GOT3 (cell line): ENCODE data around the gene CHST11.
A peak's percentile ranks its signal among the peaks of the same experiment; 100 is the strongest.

ENCODE experiments used
- DNase-seq: peaks from one replicate; lab custom pipeline; 2025; ENCODE audit warnings: mixed read lengths; lab: John Stamatoyannopoulos, UW

The CHST11 gene

DNA sequence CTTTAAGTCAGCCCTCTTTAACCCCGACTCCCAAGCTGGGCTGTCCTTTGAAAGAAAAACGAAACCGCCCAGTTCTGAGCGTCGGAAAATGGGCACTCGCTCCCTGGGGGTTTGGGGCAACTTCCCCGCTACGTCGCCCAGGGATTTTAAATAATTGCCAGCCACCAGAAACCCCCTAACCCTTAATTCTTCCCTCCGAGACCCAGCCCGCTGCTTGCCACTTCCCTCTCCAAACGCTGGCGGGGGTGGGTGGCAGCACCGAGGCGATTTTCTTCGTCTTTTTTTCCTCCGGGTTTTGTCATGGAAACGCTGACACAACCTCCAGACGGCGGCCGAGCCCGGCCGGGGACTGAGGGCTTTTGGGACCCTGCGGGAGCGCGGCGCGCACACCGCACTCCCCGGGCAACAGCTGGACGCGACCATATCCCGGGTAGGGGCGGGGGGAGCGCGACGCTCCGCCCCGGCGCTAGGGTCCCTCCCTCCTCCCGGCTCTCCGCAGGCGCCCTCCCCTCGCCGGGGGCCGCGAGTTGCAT is at the start of gene CHST11:
Gene CHST11, plus strand, starts transcription at position 532 of the 533 bp plus-strand sequence.
- peak; percentile 31 for DNase-seq

- no peak for DNase-seq
These were observed 49.3 kb upstream of the CHST11 start for GRCh38 chr12:104407438-104407837.

DNA sequence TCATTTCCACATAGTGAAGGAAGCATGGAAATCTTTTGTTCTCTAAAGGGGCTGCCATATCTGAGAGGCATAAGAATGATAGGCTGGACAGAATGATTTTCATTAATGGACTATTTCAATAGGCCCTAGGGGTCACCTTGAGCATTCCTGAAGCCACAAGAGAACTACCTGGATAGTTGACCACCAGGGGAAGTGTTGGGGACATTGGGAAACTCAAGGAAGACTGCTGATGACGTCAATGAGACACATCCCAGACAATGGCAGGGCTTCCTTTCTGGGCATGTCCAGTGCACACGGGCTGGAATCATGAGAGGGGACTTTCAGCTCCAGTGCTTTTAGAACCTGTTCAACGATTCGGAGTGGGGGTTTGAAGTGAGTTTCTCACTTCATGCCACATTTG is 48.8 kb upstream of the CHST11 start:
- DNase-seq, result no peak

DNA sequence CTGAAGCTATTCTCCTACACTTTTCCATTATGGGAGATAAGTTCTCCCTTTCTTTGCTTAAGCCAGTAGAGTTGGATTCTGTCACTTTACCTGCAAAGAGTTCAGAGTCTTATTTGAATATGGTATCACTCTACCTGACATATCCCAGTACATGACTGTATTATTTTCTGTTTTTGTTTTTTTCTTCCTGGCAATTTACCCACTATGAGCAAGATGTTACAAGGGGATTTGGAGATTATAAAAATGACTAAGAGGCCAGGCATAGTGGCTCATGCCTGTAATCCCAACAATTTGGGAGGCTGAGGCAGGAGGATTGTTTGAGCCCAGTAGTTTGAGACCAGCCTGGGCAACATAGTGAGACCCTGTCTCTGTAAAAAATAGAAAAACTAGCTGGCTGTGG is 46.4 kb upstream of the CHST11 start:
- no peak for DNase-seq

DNA sequence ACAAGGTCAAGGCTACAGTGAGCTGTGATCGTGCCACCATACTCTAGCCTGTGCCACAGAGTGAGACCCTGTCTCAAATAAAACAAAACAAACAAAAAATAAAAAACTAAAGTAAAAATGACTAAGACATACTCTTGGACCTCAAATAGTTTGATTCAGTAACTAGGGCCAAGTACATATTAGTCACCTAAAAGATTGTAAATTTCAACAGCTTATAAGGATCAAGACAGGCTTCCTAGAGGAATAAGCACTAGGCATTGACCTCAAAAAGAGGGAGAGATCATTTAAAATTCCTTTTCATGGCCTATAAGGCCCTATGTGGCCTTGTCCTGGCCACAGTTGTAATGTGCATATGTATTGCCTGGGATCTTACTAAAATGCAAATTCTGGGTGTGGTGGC is 46.0 kb upstream of the CHST11 start:
- DNase-seq, result no peak

- DNase-seq, result no peak
These were observed 44.7 kb upstream of the CHST11 start for GRCh38 chr12:104411826-104412641.

GRCh38 chr12:104412681-104413080 is 44.1 kb upstream of the CHST11 start:
- DNase-seq, result no peak

- no peak for DNase-seq
These were observed 43.4 kb upstream of the CHST11 start for GRCh38 chr12:104413330-104413729.

GRCh38 chr12:104414581-104415341 is 42.0 kb upstream of the CHST11 start:
- DNase-seq, result no peak

GRCh38 chr12:104415342-104415980 is 41.3 kb upstream of the CHST11 start:
- DNase-seq, result no peak

DNA sequence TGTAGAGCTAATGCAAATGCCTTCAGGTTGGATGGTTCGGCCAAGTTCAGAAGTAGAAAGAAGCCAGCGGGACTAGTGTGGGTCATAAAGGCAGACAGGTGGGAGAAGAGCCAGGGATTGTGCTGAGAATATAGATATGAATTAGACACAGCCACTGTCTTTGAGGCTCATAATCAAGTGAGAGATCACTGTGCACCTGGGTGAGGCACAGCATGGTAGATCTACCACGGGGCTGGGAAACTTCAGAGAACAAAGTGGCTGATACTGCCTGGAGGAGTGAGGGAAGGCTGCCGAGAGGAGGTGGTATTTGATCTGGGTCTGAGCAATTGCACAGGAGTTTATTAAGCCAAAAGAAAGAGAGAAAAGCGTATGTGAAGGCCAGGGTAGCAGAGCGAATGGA is 40.6 kb upstream of the CHST11 start:
- no peak for DNase-seq

- DNase-seq, result no peak
These were observed 40.2 kb upstream of the CHST11 start for GRCh38 chr12:104416585-104416984.

DNA sequence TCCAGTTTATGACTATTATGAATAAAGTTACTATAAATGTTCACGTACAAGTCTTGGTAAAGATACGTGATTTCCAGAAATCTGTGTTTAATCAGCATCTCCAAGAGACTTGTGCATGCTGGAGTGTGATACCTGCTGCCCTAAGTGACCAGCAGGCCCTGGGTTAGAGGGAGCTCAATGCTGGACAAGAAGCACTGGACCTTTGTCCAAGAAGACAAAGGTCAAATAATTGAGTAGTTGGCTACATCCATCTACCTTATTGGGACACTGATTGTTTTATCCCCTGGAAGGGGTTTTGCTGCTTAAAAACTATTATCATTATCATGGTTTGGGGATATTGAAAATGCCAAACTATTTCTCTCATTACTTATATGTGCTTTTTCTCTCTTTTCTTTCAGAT is 37.0 kb upstream of the CHST11 start:
- DNase-seq, result no peak

GRCh38 chr12:104420868-104421267 is 35.9 kb upstream of the CHST11 start:
- DNase-seq, result no peak

GRCh38 chr12:104421343-104421742 is 35.4 kb upstream of the CHST11 start:
- no peak for DNase-seq

DNA sequence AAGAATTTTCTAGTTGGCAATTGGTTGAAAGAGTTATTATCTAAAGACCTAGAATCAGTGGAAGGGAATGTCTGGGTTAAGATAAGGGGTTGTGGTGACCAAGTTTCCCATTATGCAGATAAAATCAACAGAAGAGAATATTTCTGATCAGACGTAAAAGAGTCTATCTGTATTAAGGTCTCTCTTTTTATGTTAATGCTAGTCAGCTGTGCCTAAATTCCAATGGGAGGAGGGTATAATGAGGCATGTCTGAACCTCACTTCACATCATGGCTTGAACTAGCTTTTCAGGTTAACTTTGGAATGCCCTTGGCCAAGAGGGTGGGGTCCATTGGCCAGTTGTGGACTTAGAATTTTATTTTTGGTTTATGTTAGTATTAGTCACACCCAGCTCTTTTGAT is 34.3 kb upstream of the CHST11 start:
- DNase-seq, result no peak

DNA sequence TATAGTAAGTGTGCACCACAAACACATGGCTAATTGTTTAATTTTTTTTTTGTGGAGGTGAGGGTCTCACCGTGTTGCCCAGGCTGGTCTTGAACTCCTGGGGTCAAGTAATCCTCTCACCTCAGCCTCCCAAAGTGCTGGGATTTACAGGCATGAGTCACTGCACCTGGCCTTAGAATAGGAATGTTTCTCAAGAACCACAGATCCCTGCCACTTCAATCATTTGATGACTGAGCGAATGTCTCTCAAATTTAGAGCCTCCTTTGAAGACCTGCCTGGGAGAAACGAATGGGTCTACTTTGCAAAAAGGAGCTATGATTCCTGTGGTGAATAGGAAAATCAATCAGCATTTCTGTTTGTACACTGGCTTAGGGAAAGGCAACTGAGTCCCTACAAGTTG is 33.5 kb upstream of the CHST11 start:
- DNase-seq, result no peak

DNA sequence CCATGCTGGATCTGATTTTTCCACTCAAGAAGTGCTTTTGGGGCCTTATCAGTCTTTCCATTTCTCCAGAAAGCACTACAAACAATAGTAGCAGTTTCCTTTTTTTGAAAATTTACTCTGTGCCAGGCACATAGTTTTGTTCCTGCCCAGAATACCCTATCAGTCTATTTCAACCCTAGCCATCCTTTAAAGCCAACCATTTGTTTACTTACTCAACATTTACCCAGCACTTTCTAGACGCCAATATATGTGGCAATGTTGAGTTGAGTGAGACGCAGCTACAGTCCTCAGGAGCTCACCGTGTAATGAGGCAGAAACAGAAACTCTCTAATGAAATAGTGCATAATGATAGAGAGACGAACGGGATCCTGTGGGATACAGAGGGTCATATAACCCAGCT is 32.9 kb upstream of the CHST11 start:
- DNase-seq, result no peak

DNA sequence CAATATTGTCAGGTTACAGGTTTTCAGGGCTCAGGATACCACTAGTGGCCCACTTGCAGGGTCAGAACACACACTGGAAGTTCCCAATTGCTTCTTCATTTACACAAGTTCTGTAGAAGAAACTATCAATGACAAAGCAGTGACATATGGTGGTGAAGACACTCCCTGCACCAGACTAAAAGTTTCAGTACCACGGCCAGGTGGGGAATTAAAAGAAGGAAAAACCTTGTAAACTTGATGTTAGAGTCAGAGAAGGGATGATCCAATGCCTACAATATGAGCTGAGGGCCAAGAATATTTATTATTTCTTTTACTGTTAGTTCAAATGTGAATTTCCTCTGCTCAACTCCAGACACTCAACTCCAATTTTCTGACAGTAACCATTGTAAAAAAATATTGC is 31.8 kb upstream of the CHST11 start:
- DNase-seq, result no peak

DNA sequence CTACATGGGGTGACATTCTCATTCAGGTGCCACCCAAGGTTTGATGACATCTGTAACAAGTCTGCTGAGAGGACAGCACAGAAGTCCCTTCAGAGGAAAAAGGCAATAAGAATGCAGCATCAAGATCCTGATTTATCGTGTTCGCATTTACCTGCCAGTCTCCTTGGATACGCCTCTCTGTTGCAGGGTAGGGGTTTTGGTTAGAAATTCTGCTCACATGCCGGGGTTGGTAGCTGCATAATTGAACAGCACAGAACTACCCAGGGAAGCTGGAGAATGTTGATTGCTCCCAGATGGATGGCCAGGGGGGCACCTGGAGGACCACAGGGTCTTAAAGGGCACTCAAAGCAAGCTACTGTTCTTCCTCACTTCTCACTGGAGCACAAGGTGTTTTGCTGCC is 31.1 kb upstream of the CHST11 start:
- no peak for DNase-seq

- DNase-seq, result no peak
These were observed 29.7 kb upstream of the CHST11 start for GRCh38 chr12:104426926-104427546.

DNA sequence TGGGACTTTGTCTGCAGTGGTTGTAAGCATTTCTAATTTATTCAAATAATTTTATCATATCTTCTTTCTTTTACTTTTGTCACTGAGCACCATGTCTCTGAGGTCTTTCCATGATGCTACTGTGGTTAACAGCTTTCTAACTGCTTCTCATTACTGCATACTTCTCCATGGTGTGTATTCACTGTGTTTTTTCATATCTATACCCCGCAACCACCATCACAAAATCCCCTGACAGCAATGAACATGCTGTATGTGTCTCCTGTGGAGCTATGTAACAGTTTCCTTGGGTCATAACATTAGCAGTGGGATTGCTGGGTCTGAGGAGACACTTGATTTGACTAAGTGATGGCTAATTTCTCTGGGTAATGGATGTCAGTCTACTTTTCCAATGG is 29.2 kb upstream of the CHST11 start:
- no peak for DNase-seq
